Ishikawa (cell line): Measurements from ENCODE around the gene KCNN2.

Experiments used
- CEBPB ChIP-seq: IDR thresholded peaks from 2 replicates; pipeline ENCODE4 v1.6.1; 2012
- RAD21 ChIP-seq: IDR thresholded peaks from 2 replicates; pipeline ENCODE4 v1.6.1; 2012; ENCODE audit warnings: low read depth

GRCh38 chr5:114377946-114378345 lies 16.1 kb downstream of the KCNN2 start:
- TF ChIP-seq RAD21, result no peak
- TF ChIP-seq CEBPB, result no peak
